GM19238 (cell line): ENCODE results near the gene ABHD17A.
A peak's percentile ranks its signal among the peaks of the same experiment; 100 is the strongest.

Experiments
- DNase-seq: peaks from one replicate; pipeline ENCODE4 v3.0.0; 2011; ENCODE audit warnings: low spot score; ENCODE audit not compliant: insufficient read length

The ABHD17A gene

GRCh38 chr19:1839658-1840540 is 45.4 kb downstream of the ABHD17A start:
- DNase-seq = no peak

DNA sequence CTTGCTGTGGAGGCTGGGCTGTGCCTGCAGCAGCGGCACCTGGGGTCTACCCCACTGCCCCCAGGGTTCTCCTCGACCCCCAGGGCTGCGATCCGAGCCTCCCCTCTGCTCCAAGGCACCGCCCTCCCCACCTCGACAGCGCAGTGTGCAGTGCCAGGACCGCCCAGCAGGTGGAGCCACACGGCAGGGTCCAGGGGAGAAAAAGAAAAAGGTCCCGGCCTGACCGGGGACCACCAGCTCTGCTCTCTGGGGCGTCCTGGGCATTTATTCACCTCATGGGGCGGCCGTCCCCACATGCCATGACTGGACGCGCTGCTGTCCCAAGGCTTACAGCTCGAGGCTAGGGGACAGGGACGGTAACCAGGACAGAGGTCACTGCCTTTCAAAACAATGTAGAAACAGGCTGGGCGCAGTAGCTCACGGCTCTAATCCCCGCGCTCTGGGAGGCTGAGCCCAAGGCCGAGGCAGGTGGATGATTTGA is 47.6 kb downstream of the ABHD17A start:
- peak; percentile 85 for DNase-seq

DNA sequence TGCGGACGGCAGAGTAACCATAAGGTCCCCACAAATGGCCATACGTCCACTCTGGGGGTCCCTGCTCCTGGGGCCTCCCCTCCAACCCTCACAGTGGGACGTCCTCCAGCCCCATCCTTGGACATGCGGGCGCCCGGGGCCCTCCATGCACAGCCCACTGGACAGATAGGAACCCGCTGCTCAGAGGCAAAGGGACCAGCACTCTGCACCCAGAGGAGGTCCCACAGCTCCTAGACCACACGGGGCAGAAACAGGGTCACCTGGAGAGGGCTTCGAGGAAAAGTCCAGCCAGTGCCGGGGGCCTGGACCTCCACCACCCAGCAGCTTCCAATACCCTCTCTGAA is 48.1 kb downstream of the ABHD17A start:
- DNase-seq = no peak

DNA sequence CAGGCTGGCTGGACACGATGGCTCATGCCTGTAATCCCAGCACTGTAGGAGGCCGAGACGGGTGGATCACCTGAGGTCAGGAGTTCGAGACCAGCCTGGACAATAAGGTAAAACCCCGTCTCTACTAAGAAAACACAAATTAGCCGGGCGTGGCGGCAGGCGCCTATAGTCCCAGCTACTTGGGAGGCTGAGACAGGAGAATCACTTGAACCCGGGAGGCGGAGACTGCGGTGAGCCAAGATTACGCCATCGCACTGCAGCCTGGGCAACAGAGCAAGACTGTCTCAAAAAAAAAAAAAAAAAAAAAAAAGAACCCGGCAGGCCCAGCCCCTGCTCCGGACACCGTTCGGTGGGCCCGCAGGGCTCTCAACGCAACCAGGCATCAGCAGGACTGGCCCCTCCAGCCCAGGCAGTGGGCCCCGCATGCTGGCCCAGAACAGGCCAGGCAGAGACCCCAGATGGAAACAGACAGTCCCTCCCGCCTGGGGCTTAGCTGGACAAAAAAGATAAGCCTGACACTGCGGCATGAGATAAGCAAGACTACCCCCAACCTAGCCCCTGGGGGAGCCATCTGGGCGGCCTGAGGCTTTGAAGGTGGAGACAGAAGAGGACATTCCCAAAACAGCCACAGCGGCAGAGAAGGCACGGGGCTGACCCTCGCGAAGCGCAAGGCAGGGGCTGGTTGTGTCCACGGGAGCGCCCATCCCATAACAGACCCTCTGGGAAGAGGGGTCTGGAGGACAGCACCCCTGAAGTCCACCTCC is 48.7 kb downstream of the ABHD17A start:
- no peak for DNase-seq

GRCh38 chr19:1833540-1833939 is 51.8 kb downstream of the ABHD17A start:
- DNase-seq = no peak

DNA sequence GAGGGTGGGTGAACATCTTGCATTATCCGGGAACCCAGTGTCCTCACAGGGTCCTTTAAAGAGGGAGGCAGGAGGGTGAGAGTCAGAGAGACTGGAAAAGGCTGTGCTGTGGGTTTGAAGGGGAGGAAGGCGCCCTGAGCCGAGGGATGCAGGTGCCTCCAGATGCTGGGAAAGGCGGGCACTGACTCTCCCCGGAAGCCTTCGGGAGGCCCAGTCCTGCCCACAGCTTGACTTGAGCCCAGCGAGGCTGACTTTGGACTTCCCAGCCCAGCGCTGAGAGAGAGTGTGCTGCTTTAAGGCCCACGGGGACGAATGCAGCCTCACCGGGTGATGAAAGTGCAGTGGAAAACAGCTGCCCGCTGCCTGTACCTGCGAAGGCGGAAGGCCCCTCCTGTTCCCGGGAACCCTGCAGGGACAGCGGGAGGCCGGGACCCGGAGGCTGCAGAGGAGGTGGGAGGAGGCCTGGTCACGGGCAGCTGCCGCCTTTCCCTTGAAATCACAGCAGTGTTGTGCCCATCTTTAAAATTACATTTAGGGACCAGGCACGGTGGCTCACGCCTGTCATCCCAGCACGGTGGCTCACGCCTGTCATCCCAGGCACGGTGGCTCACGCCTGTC is 53.1 kb downstream of the ABHD17A start:
- DNase-seq = no peak

GRCh38 chr19:1830978-1831377 is 54.3 kb downstream of the ABHD17A start:
- DNase-seq = no peak

DNA sequence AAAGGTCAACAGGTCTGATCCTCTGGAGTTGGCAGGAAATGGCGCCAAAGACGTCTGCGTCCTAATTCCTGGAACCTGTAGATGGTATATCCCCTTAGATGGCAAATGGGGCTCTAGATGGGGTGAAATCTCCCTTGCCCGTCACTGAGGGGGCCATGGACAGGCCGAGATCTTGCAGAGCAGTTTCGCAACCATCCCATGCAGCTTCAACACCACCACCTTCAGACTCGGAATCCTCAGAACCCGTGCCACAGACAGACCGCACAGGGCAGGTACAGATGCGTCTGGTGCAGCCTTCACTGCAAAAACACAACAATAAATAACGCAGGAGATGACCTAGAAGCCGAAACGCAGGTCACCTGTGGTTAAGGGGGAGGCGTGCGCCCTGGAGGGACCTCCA is 54.7 kb downstream of the ABHD17A start:
- DNase-seq = no peak

GRCh38 chr19:1829958-1830357 is 55.3 kb downstream of the ABHD17A start:
- DNase-seq = no peak

GRCh38 chr19:1828279-1829238 is 56.7 kb downstream of the ABHD17A start:
- no peak for DNase-seq

GRCh38 chr19:1827566-1828278 is 57.6 kb downstream of the ABHD17A start:
- DNase-seq = no peak
